Epidermal melanocyte (primary cell): ENCODE measurements around the gene TTLL9.
A peak's percentile ranks its signal among the peaks of the same experiment; 100 is the strongest.
"Not testable (repeated sequence)": the region's sequence is repeated elsewhere in the genome, so short reads cannot be mapped to it uniquely, and the experiment has no call there.

Experiments
- DNase-seq: peaks from one replicate; pipeline ENCODE4 v3.0.0; 2011; ENCODE audit warnings: low spot score; ENCODE audit not compliant: insufficient read length

TTLL9 gene

GRCh38 chr20:31869942-31870725 is at the start of gene TTLL9, which contains the start of gene DUSP15:
Gene TTLL9, plus strand, starts transcription at chr20:31870634. Its CDS starts 493 bp downstream, at chr20:31871127.
Gene DUSP15, minus strand, starts transcription at chr20:31870527. Its CDS starts 190 bp downstream, at chr20:31870337.
- DNase-seq: no peak

- DNase-seq: no peak
Observed at GRCh38 chr20:31821427-31821826, 49.0 kb upstream of the TTLL9 start.

GRCh38 chr20:31822421-31823330 is 47.8 kb upstream of the TTLL9 start:
- DNase-seq: peak; percentile 80

GRCh38 chr20:31823360-31824124 is 46.9 kb upstream of the TTLL9 start:
- DNase-seq: no peak

GRCh38 chr20:31824125-31824485 is 46.3 kb upstream of the TTLL9 start:
- no peak for DNase-seq

GRCh38 chr20:31824554-31825313 is 45.7 kb upstream of the TTLL9 start:
- DNase-seq: no peak

GRCh38 chr20:31826074-31826473 is 44.4 kb upstream of the TTLL9 start:
- no peak for DNase-seq

- DNase-seq: no peak
Observed at GRCh38 chr20:31827059-31827458, 43.4 kb upstream of the TTLL9 start.

GRCh38 chr20:31828016-31828415 is 42.4 kb upstream of the TTLL9 start:
- not testable (repeated sequence) for DNase-seq

- DNase-seq: no peak
Observed at GRCh38 chr20:31829731-31830130, 40.7 kb upstream of the TTLL9 start.

- no peak for DNase-seq
Observed at GRCh38 chr20:31830406-31830981, 39.9 kb upstream of the TTLL9 start.

- DNase-seq: no peak
Observed at GRCh38 chr20:31831211-31831610, 39.2 kb upstream of the TTLL9 start.

GRCh38 chr20:31831771-31832306 is 38.6 kb upstream of the TTLL9 start:
- DNase-seq: no peak

- peak; percentile 66 for DNase-seq
Observed at GRCh38 chr20:31833130-31833930, 37.1 kb upstream of the TTLL9 start.

- no peak for DNase-seq
Observed at GRCh38 chr20:31833931-31834521, 36.4 kb upstream of the TTLL9 start.

- no peak for DNase-seq
Observed at GRCh38 chr20:31835554-31835953, 34.9 kb upstream of the TTLL9 start.

- peak; percentile 68 for DNase-seq
Observed at GRCh38 chr20:31835977-31836852, 34.2 kb upstream of the TTLL9 start.
